GM19240 (cell line): ENCODE measurements around the gene MACROH2A1.
"Not testable (repeated sequence)": the region's sequence is repeated elsewhere in the genome, so short reads cannot be mapped to it uniquely, and the experiment has no call there.

Experiments used
- DNase-seq: peaks from one replicate; pipeline ENCODE4 v3.0.0; 2011; ENCODE audit warnings: low spot score; ENCODE audit not compliant: insufficient read length

Gene MACROH2A1

GRCh38 chr5:135379046-135379654 is 19.9 kb downstream of the MACROH2A1 start:
- DNase-seq, result no peak

- no peak for DNase-seq
These were observed 21.0 kb downstream of the MACROH2A1 start for GRCh38 chr5:135377751-135378680.

DNA sequence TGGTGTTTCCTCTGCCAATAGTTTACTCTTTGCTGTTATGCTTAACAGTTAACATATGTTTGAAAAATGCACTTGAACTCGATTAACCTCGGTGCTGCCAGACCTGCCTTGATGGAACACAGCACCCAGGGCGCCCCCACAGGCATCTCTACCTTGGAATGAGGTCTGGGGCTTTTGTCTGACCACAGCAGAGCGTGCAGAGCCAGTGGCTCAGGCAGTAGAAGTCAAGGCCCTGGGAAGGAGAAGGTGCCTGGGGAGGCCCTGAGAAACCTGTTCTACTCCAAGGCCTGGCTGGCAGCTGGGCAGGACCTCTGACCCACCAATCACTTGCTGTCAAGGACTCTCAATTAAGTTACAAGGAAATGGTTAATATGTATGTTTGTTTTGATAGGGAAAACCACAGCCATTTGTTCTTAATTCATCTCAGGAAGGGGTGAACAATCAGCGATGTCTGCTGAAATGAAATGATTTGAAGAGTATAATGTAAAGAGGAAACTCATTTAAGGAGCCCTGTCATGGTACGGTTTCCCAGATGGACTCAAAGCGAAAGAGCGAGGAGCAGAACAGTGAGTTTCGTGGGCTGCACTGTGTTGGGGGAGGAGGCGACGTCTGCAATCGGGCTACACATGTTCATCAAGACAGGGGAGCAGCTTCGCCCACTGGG is 21.9 kb downstream of the MACROH2A1 start:
- no peak for DNase-seq

DNA sequence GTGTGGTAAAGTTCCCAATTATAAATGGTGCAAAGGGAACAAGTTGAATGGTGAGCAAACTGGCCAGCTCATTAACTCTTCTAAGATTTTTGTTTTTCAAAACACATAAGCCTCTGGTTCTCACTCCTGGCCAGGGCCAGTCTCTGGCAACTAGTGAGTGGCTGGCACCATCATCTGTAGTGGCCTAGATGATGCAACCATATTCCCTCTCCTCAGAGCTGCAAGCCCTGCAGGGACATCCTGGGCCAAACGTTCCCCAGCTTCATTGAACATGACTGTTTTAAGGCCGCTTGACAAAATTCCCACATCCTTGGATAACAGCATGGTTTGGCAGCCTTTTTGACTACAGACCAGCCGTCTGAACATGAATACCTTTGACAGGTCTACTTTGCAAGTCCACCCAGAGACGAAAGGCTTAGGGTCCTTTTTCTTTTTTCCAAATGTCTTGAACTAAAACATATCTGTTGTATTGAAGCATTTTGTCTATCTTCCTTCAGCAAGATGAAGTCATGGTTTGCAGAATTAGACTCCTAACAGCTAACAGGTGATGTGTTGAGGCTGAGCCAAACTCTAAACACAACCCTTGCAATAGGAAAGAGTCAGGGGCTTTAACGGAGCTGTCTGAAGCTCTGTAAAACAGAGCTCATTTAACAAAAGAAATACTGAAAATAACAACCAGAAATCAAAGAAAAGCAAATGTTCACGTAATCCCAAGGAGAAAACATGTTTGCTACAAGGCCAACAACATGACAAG is 23.8 kb downstream of the MACROH2A1 start:
- DNase-seq, result no peak

DNA sequence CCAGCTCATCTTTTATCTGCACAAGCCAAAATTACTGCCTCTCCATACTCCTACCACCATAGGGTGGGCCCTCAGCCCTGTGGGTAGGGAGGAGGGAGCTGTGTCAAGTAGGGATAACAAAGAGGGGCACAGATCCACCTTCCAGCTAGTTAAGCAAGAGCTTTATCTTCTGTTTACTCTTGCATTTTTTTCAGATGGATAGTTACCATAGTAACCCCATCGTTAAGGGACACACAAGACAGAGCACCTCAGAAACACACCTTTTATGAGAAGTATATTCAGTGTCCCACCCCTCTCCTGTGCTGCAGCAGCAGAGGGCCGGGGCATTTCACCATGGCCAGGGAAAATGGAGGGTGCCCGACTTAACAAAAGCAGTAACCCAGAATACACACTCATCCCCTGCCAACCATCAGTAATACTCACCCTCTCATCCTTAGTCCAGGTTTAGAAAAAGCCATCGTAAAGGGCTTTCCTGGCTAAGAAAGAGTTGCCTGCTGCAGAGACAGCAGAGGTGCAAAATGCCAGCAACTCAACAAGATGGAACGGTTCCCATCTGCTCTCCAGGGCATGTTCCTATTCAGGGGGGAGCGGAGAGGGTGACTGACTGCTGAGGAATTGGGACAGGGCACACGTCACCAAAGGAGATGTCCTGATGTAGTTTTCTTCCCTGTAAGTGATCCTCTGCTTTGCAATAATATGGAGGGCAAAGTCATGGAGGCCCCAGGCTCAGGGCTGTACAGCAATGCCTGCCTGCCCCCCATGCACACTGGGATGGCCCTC is 25.1 kb downstream of the MACROH2A1 start:
- DNase-seq, result no peak

DNA sequence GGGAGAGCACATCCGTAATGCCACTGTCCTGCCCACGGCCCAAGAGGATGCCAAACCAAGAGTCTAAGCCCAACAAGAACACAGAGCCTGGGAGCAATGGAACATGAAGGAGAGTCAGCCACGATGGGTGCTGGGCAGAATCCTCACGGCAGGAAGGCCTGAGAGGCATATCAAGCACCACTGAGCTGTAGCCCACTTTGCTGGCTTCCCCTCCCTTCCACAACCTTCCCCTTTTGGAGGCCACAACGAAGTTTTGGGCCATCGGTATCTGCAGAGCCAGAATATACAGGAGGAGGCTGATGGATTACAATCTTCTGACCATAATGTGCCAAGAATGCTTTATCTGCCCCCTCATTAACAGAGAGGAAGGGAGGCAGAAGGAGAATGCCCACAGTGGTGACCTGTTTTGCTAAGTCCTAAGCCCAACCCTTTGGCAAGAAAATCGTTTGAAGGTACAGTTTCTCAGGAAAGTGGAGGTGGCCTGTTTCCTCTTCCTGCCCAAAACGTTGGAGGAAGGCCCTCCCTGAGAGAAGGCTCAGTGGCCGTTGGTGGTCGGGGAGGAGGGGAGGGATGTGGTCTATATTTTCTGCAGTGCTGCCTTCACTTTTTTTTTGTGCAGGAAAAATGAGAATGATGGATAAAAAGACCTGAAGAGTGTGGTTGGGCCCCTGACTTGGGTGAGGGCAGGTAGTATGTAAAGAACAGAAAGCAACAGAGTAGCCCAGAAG is 26.2 kb downstream of the MACROH2A1 start:
- no peak for DNase-seq

GRCh38 chr5:135371622-135372232 is 27.3 kb downstream of the MACROH2A1 start:
- no peak for DNase-seq

DNA sequence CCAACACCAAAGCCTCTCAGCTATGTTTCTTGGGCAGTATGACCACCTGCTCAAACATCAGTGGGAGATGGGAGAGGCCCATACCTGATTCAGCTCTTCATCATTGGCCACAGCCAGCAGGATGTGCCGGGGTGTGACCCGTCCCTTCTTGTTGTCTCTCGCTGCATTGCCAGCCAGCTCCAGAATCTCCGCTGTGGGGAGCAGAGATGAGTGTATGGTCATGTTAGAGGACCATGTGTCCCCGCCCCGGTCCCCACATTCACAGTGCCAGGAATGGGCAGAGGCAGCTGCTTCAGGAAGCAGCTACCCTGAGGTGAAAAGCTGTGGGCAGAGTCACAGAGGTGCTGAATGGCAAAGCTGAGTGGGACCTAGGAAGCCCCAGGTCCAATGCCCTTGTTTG is 29.1 kb downstream of the MACROH2A1 start:
- no peak for DNase-seq

DNA sequence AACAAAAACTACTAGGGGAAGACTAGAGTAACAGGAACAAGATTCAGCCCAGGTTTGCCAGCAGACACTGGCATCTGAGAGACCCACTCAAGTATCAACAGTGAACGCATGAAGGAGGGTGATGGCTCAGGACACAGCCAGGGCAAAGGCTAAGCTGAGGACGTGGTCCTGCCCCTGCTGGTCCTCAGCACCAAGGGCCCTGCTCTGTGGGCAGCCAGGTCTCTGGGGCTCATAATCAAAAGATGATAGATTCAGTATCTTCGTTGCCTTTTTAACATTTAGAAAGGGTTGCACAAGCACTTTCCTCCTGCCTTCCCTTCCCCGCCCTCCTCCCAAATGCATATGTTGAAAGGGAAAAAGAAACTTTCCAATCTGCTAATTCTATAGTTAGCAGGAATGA is 31.5 kb downstream of the MACROH2A1 start:
- no peak for DNase-seq

DNA sequence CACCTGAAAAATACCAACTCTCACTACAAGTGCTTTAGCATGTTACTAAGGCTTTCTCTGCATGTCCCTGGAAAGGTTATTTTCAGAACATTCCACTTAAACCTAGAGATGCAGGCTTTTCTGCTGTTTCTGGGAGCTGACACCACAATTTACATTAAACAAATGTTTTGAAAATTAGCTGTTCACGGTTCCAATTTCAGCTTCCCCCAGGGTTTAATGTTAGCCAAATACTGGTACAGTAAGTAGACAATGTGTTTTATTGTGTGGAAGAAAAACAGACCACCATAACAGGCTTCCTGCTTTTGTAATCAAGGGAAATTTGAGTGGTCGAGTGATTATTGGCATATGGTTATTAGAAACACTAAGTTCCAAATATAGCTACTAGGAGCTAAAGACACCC is 32.0 kb downstream of the MACROH2A1 start:
- DNase-seq, result no peak

DNA sequence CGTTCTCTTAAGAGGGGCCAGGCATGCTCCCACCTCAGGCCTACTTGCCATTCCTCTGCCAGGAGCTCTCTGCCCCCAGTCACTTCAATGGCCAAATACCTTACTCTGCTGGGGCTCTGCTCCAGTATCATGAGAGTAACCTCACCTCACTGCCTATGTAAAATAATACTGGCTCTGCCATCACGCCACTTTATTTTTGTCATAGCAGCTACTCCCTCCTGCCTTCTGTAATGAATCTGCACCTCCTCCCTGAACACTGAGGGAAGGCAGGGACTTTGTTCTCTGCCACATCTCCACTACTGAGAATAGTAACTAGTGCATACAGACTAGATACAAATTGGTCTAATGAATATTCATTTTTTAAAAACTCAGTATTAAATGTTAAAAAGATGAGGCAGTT is 33.8 kb downstream of the MACROH2A1 start:
- DNase-seq, result no peak

DNA sequence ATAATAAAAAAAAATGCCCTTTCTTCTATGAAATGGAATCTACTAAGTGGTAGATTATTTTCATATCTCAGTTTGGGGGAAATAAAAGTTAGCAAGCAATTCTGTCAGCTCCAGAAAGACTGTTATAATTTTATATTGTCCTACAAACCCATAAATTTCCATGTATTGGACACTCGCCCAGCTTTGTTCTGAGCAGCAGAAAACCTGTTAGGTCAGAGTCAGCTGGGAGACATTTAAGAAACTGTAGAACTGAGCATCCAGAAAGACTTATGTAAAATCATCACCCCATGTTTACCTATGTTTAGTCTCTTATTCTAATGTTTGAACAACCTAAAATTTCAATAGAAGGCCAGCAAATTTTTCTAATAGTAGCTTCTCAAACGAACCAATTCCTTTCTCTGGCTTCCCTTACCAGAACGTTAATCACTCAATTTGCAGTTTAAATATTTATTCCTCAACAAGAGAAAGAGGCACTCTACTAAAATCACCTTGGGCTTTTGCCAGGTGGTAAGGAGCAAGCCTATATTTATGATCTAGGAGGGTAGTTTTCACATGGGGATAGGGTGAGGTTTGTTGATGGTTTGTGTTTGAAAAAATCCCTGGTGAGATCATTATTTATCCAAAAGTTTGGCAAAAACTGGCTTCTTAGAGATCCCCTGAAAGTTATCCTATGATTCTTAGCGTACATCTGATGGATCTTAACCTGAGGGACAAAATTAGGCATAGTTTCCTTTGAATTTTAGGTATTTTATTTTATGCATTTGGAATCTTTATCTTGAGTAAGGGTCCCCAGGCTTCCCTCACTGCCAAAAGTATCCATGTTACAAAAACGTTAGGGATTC is 34.4 kb downstream of the MACROH2A1 start:
- no peak for DNase-seq

DNA sequence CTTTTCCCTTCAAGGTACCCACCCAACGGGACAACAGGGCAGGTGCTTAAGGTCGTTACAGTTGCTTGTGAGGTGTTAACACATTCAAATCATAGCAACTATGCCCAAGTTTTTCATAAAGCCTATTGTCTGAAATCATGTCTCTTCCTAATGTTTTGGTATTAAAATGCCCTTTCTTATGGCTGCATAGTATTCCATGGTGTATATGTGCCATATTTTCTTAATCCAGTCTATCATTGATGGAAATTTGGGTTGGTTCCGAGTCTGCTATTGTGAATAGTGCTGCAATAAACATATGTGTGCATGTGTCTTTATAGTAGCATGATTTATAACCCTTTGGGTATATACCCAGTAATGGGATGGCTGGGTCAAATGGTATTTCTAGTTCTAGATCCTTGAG is 35.7 kb downstream of the MACROH2A1 start:
- DNase-seq, result not testable (repeated sequence)

GRCh38 chr5:135362102-135362501 is 36.9 kb downstream of the MACROH2A1 start:
- no peak for DNase-seq

DNA sequence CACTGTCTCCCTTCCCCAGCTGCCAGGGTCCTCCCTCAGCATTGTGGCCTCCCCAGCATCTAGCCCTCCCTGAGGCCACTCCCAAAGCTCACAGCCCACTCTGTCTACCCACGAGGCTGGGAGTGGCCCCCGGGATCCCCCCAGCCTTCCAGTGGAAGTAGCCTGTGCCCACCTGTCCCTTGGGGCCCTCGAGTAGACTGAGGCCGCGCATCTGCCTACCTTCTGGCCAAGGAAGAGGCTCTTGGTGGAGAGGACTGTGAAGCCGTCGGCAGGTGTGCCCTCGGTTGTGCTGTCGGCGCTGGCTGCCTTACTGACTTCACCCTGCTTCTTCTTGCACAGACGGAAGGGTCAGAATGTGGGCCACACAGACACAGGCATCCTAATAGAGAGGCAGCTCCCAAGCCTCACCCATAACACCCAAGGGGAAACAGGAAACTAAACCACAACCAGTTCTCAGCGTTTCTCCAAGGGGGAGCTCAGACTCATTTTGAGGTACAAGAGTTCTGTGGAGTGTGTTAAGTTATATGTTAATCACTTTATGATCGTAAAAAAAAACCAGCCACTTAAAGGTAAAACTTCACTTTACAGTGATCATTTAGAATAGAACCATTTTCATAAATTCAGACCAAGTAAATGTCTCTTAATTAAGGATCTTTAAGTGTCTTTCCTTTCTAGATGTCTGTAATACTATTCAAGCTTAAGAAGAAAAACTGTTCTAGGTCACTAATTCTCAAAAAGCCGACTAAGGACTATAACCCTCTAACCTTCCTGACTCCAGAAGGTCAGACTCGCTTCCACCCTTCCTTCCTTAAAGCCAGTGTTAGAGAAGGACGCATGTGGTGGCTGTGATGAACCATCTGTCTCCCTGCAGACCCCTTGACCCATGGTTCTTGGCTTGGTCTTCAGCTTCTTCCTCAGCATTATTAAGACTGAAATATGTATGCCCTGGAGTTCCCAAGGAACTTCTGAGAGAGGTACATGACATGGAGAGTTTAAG is 38.5 kb downstream of the MACROH2A1 start:
- no peak for DNase-seq

GRCh38 chr5:135359374-135360165 is 39.5 kb downstream of the MACROH2A1 start:
- no peak for DNase-seq

DNA sequence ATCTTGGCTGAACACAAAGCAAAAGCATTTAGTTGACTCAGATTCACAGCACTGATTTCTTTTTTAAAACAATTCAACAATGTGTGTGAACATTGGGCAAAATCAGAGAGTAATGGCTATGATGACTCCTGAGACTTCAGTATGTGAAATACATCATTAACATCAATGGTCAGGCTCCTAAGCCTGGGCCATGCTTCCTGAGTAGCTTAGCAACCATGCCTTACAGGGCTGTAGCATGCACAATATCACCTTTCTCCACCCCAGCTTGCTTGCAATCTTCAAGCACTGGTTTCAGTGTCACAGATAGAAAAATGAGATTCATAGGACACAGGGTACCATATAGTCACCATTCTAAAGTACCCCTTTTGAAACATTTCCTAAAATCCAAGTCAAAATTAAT is 41.3 kb downstream of the MACROH2A1 start:
- no peak for DNase-seq
